A549 (cell line): ENCODE measurements around the gene MRPS30. TPM values are rescaled to one million over a fixed set of nuclear protein-coding genes. Genes with fewer than 3 reads are reported as not detected.
"Not testable (repeated sequence)": the region's sequence is repeated elsewhere in the genome, so short reads cannot be mapped to it uniquely, and the experiment has no call there.

Experiments used
- ATAC-seq, 2 experiments: fragments of 200-7000 bp in 1 of 2; fragments of >200 bp in 1 of 2; cut with Nextera tagmentation in 1 of 2; cut with Tn5 transposase in 1 of 2; 3 replicates each; pipeline versions ENCODE4 v1.8.0 to v1.9.1; 2018 to 2020; ENCODE audit warnings: mild to moderate bottlenecking in 1 of 2, moderate library complexity in 1 of 2
- CTCF ChIA-PET: fragments of 300-600 bp; sonication (Branson Sonifier 250); formaldehyde crosslinking; extraction: SDS; loops from one replicate; lab custom pipeline; 2021; ENCODE audit warnings: antibody characterized with exemption, inconsistent platforms; lab: Yijun Ruan, JAX
- POLR2A ChIA-PET: fragments of 350-600 bp; formaldehyde crosslinking; extraction: SDS; loops from one replicate; lab custom pipeline; 2021; ENCODE audit warnings: antibody characterized with exemption, inconsistent platforms; lab: Yijun Ruan, JAX
- DNase-seq, 2 experiments: peaks; one replicate each; pipeline versions ENCODE4 v3.0.0 to v3.0.0-alpha.2; 2011 to 2016; ENCODE audit warnings: low read depth in 1 of 2, low spot score in 1 of 2
- FAIRE-seq: peaks from 2 replicates; lab custom pipeline; 2011; peaks lifted over from hg19 to GRCh38; lab: Jason Lieb, UNC
- H3K27ac ChIP-seq, 2 experiments: fragments of >200 bp; sonication (Bioruptor Twin); formaldehyde crosslinking; 3 replicates each; pipeline ENCODE4 v1.5.1; 2016 to 2017
- H3K4me1 ChIP-seq: fragments of >200 bp; sonication (Bioruptor Twin); formaldehyde crosslinking; 3 replicates; pipeline ENCODE4 v1.6.1; 2016
- H3K4me2 ChIP-seq: fragments of >200 bp; sonication (Bioruptor Twin); formaldehyde crosslinking; 3 replicates; pipeline ENCODE4 v1.6.1; 2016
- H3K4me3 ChIP-seq: fragments of >200 bp; sonication (Bioruptor Twin); formaldehyde crosslinking; 3 replicates; pipeline ENCODE4 v1.5.1; 2016
- H3K9me3 ChIP-seq: fragments of >200 bp; sonication (Bioruptor Twin); formaldehyde crosslinking; 3 replicates; pipeline ENCODE4 v1.6.1; 2016
- ATOH8 ChIP-seq: fragments of 250-450 bp; sonication (Bioruptor Pico); IDR thresholded peaks from 2 replicates; pipeline ENCODE4 v1.5.0; 2020; ENCODE audit warnings: low read depth, mild to moderate bottlenecking, moderate library complexity
- BCL3 ChIP-seq: fragments of >200 bp; sonication (Bioruptor Twin); formaldehyde crosslinking; IDR thresholded peaks from 3 replicates; pipeline ENCODE4 v1.6.1; 2016
- BHLHE40 ChIP-seq: IDR thresholded peaks from 2 replicates; pipeline ENCODE4 v1.6.1; 2012; ENCODE audit warnings: low read depth, low read length, inconsistent platforms
- EHF ChIP-seq: fragments of 250-450 bp; sonication (Bioruptor Pico); IDR thresholded peaks from 2 replicates; pipeline ENCODE4 v1.5.0; 2020; ENCODE audit warnings: mild to moderate bottlenecking
- ELK1 ChIP-seq: fragments of 150-350 bp; IDR thresholded peaks from 2 replicates; pipeline ENCODE4 v1.6.1; 2014; ENCODE audit warnings: low read depth, mild to moderate bottlenecking, low read length
- EP300 ChIP-seq, 2 experiments: fragments of >200 bp; sonication (Bioruptor Twin); formaldehyde crosslinking; IDR thresholded peaks; 2 replicates in 1 of 2; 3 replicates in 1 of 2; pipeline ENCODE4 v1.6.1; 2016 to 2017
- FOSB ChIP-seq: fragments of 250-450 bp; sonication (Bioruptor Pico); IDR thresholded peaks from 2 replicates; pipeline ENCODE4 v1.5.0; 2020; ENCODE audit warnings: mild to moderate bottlenecking, moderate library complexity
- FOXS1 ChIP-seq: fragments of 250-450 bp; sonication (Bioruptor Pico); IDR thresholded peaks from 2 replicates; pipeline ENCODE4 v1.5.0; 2020; ENCODE audit warnings: mild to moderate bottlenecking, moderate library complexity
- HES2 ChIP-seq: fragments of >200 bp; sonication (Bioruptor Twin); formaldehyde crosslinking; IDR thresholded peaks from 2 replicates; pipeline ENCODE4 v1.6.1; 2016
- HMGXB4 ChIP-seq: fragments of 250-450 bp; sonication (Bioruptor Pico); IDR thresholded peaks from 2 replicates; pipeline ENCODE4 v1.5.0; 2021; ENCODE audit warnings: mild to moderate bottlenecking, moderate library complexity, borderline replicate concordance
- MAZ ChIP-seq: fragments of 150-350 bp; IDR thresholded peaks from 2 replicates; pipeline ENCODE4 v1.6.1; 2014; ENCODE audit warnings: antibody characterized with exemption, low read depth, low read length, borderline replicate concordance
- NFE2L2 ChIP-seq: fragments of 150-350 bp; conservative IDR thresholded peaks from 2 replicates; pipeline ENCODE4 v1.6.1; 2014; ENCODE audit warnings: low read length
- NR3C1 ChIP-seq: fragments of >200 bp; sonication (Bioruptor Twin); formaldehyde crosslinking; IDR thresholded peaks from 3 replicates; pipeline ENCODE4 v1.6.1; 2017
- PBX3 ChIP-seq: IDR thresholded peaks from 2 replicates; pipeline ENCODE4 v1.6.1; 2012
- PHF8 ChIP-seq: fragments of 200-600 bp; sonication (generic); IDR thresholded peaks from 2 replicates; pipeline ENCODE4 v1.6.1; 2016; ENCODE audit warnings: low read depth, mild to moderate bottlenecking, antibody characterized with exemption, moderate library complexity, borderline replicate concordance
- RARB ChIP-seq: fragments of 250-450 bp; sonication (Bioruptor Pico); IDR thresholded peaks from 2 replicates; pipeline ENCODE4 v1.8.0; 2021; ENCODE audit warnings: mild to moderate bottlenecking, moderate library complexity
- SREBF2 ChIP-seq: fragments of 450-650 bp; IDR thresholded peaks from 2 replicates; pipeline ENCODE4 v1.6.1; 2014; ENCODE audit warnings: mild to moderate bottlenecking, moderate library complexity
- WGBS: methylation state at CpG from one replicate; pipeline ENCODE4 v1.1.6; 2017; ENCODE audit errors: missing lambda C conversion rate; 5-methylcytosine and 5-hydroxymethylcytosine counted together
- polyA plus RNA-seq, 4 experiments: library from polyadenylated mRNA; depleted of rRNA in 3 of 4; stranded (reverse); fragments of >200 nt; fragmentation: RNase III in 1 of 4; extraction: RNeasy Plus Mini Kit Qiagen cat#74134 plus additional on column Dnase treatment in 1 of 4; gene quantifications; 2 replicates in 3 of 4; 3 replicates in 1 of 4; pipeline ENCODE4 v1.2.3, GENCODE V29; 2011 to 2017

The MRPS30 gene
- polyA plus RNA-seq, 2 of the 4 experiments (the other 2 are of a cell fraction), result 31.5 to 57.2 TPM

GRCh38 chr5:44821164-44821563 is 12.4 kb downstream of the MRPS30 start:
- H3K4me2 ChIP-seq, result no peak overlapping the region
- H3K27ac ChIP-seq, result no peak overlapping the region
- H3K9me3 ChIP-seq, result no peaks in the 10 kb centered on the region
- WGBS, result 100% methylated on average over 1 of the region's 1 CpG
- H3K4me1 ChIP-seq, result no peaks in the 10 kb centered on the region
- ChIA-PET CTCF (interaction anchor here (1.3 kb wide), 1 partner anchor 12 kb away, joined by 3 read pairs; the partner anchor contains the start of gene MRPS30), POLR2A (no interaction called here)
- TF ChIP-seq ATOH8, result no peak
- TF ChIP-seq NR3C1, result no peak
- no peak for TF ChIP-seq PBX3
- no peak for TF ChIP-seq EP300 (IDR thresholded peaks at IDR 0.05)
- no peak for TF ChIP-seq BCL3
- no peak for TF ChIP-seq RARB (CRISPR knock-in tag)
- no peak for TF ChIP-seq MAZ
- no peak for TF ChIP-seq HES2
- no peak for TF ChIP-seq BHLHE40
- FAIRE-seq, result no peak
- no peak for DNase-seq
- H3K4me3 ChIP-seq, result no peak overlapping the region
- no peak for ATAC-seq

- H3K4me2 ChIP-seq, FAIRE-seq, H3K27ac ChIP-seq, H3K4me3 ChIP-seq, ATAC-seq, POLR2A ChIA-PET, DNase-seq, H3K4me1 ChIP-seq, CTCF ChIA-PET, H3K9me3 ChIP-seq: not testable (repeated sequence)
- WGBS, result 96% methylated on average over 3 of the region's 3 CpGs
Measured at GRCh38 chr5:44824662-44825061, 15.9 kb downstream of the MRPS30 start.

GRCh38 chr5:44827681-44828080 is 18.9 kb downstream of the MRPS30 start:
- no peak overlapping the region for H3K27ac ChIP-seq
- ChIA-PET POLR2A (no interaction called here), CTCF (no interaction called here)
- WGBS, result 86% methylated on average over 3 of the region's 3 CpGs
- H3K4me1 ChIP-seq, result no peaks in the 10 kb centered on the region
- FAIRE-seq (no peak), ATAC-seq (no peak), DNase-seq (no peak)
- H3K4me2 ChIP-seq, result no peak overlapping the region
- H3K9me3 ChIP-seq, result no peaks in the 10 kb centered on the region
- TF ChIP-seq SREBF2 (no peak), FOSB (no peak), BCL3 (no peak), ELK1 (no peak), NFE2L2 (no peak), EHF (CRISPR knock-in tag) (no peak), FOXS1 (CRISPR knock-in tag) (no peak), MAZ (no peak), PHF8 (no peak), HMGXB4 (no peak), ATOH8 (no peak)
- TF ChIP-seq, all 56 proteins: peak for 0
- no peak overlapping the region for H3K4me3 ChIP-seq
